ENCODE results near the gene DUSP15. TPM values are rescaled to one million over a fixed set of nuclear protein-coding genes. Genes with fewer than 3 reads are reported as not detected.

The DUSP15 gene
- total and polyA plus RNA-seq, 9 of the 15 experiments (the other 6 are each of a cell fraction or from before 2014, with no cell fraction given): 0.34 TPM; not detected in 8

GRCh38 chr20:31818376-31818908 is 51.9 kb downstream of the DUSP15 start:
- H3K27ac ChIP-seq (ENCODE audit: extremely low read depth, low read depth, low read length): no peak overlapping the region
- no peak overlapping the region for H3K4me2 ChIP-seq (ENCODE audit: insufficient read depth, low read length)
- in situ Hi-C loops (cut with MboI): no loop called here
- no TSS peak for BruUV-seq (replicated peaks)
- H3K9me3 ChIP-seq (replicated peaks; ENCODE audit: control insufficient read depth, insufficient read depth, low read depth, low read length): no peaks in the 10 kb centered on the region
- H3K9me1 ChIP-seq (ENCODE audit: control insufficient read depth, insufficient read depth, low read length): no peaks in the 10 kb centered on the region
- H3K9ac ChIP-seq (ENCODE audit: insufficient read depth in 1 of 2, low read depth in 2 of 2, low read length in 2 of 2): no peak overlapping the region
- no peaks in the 10 kb centered on the region for H3K79me2 ChIP-seq (ENCODE audit: control insufficient read depth, insufficient read depth, low read length)
- DNase-seq (ENCODE audit: extremely low read depth in 1 of 4, low spot score in 3 of 4) (no peak), FAIRE-seq (no peak), ATAC-seq (no peak)
- H2AFZ ChIP-seq (ENCODE audit: low read depth, low read length): no peak overlapping the region
- TF ChIP-seq, protein P1, sequence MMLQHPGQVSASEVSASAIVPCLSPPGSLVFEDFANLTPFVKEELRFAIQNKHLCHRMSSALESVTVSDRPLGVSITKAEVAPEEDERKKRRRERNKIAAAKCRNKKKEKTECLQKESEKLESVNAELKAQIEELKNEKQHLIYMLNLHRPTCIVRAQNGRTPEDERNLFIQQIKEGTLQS (IDR thresholded peaks at IDR 0.05): no peak
- TF ChIP-seq, protein P1 (CRISPR knock-in tag; conservative IDR thresholded peaks at IDR 0.05): no peak
- no peak for TF ChIP-seq HMGXB4 (CRISPR knock-in tag; IDR thresholded peaks at IDR 0.05)
- no peak for TF ChIP-seq SAFB2 (IDR thresholded peaks at IDR 0.05; ENCODE audit: borderline replicate concordance, low read depth, low read length, severe bottlenecking)
- TF ChIP-seq ZNF282 (CRISPR knock-in tag; IDR thresholded peaks at IDR 0.05): no peak
- no peak for TF ChIP-seq NBN (IDR thresholded peaks at IDR 0.05; ENCODE audit: low read depth)
- no peak for TF ChIP-seq ZNF436 (CRISPR knock-in tag; IDR thresholded peaks at IDR 0.05)
- TF ChIP-seq HDGF (IDR thresholded peaks at IDR 0.05): no peak
- no peak for TF ChIP-seq TSC22D4 (tag; IDR thresholded peaks at IDR 0.05)
- no peak for TF ChIP-seq EP300 (IDR thresholded peaks at IDR 0.05; ENCODE audit: low read length)
- no peak for TF ChIP-seq TFAM (CRISPR knock-in tag; conservative IDR thresholded peaks at IDR 0.05)
- TF ChIP-seq ZNF324 (CRISPR knock-in tag; IDR thresholded peaks at IDR 0.05): no peak
- no peak for TF ChIP-seq ZNF224 (CRISPR knock-in tag; IDR thresholded peaks at IDR 0.05)
- no peak for TF ChIP-seq ZNF184 (CRISPR knock-in tag; IDR thresholded peaks at IDR 0.05)
- no peak for TF ChIP-seq ZNF639 (CRISPR knock-in tag; conservative IDR thresholded peaks at IDR 0.05 in 1 of 2, IDR thresholded peaks at IDR 0.05 in 1 of 2)
- no peak for TF ChIP-seq SAFB (IDR thresholded peaks at IDR 0.05; ENCODE audit: borderline replicate concordance, low read depth, low read length)
- no peak for TF ChIP-seq HNRNPLL (IDR thresholded peaks at IDR 0.05; ENCODE audit: low read depth, low read length, poor library complexity, severe bottlenecking)
- no peak for TF ChIP-seq SP2 (IDR thresholded peaks at IDR 0.05; ENCODE audit: extremely low read depth, low read depth, low read length, poor library complexity, severe bottlenecking)
- no peak for TF ChIP-seq ZSCAN32 (CRISPR knock-in tag; IDR thresholded peaks at IDR 0.05)
- TF ChIP-seq DMBX1 (CRISPR knock-in tag; IDR thresholded peaks at IDR 0.05; ENCODE audit: borderline replicate concordance): no peak
- intact Hi-C loops (cut with micrococcal nuclease): no loop called here
- CTCF ChIA-PET (ENCODE audit: low intra/inter-chr PET ratio): no interaction called here
- H3K4me3 ChIP-seq: no peak overlapping the region
- peaks cover 5% of the 10 kb centered on the region for H4K20me1 ChIP-seq (replicated peaks; ENCODE audit: control insufficient read depth, insufficient read depth, low read length)
- 25% methylated on average over 8 of the region's 8 CpGs for WGBS (ENCODE audit: insufficient coverage, low coverage, missing lambda C conversion rate)
- H3K27me3 ChIP-seq (ENCODE audit: control insufficient read depth in 2 of 2, insufficient read depth in 2 of 2, low read length in 2 of 2): no peaks in the 10 kb centered on the region
- H3K36me3 ChIP-seq (ENCODE audit: control insufficient read depth, insufficient read depth, low read length): no peaks in the 10 kb centered on the region
- H3K4me1 ChIP-seq (replicated peaks in 1 of 2; ENCODE audit: control insufficient read depth in 2 of 2, insufficient read depth in 2 of 2, low read length in 2 of 2): peaks cover 0 to 10% of the 10 kb centered on the region in 2 experiments; a peak in 3 of 5 replicates
- POLR2A ChIA-PET: interaction anchor here (0.6 to 2.1 kb wide), 5 partner anchors 8 to 23 kb away, joined by 3 to 9 read pairs (median 3); no protein-coding TSS in a partner anchor
